K562 treated with DMSO at 1 percent for 4 hours (cell line): ENCODE results near the gene CCDC85B. TPM values are rescaled to one million over a fixed set of nuclear protein-coding genes. Genes with fewer than 3 reads are reported as not detected.

Source experiments
- total RNA-seq: library from RNA; unstranded; fragments of 300-600 nt; gene quantifications from 2 replicates; pipeline ENCODE4 v1.2.3, GENCODE V29; 2022; ENCODE audit not compliant: insufficient read depth

Gene CCDC85B
- 36.9 and 41.3 TPM in 2 replicates for total RNA-seq

GRCh38 chr11:65890324-65891218 is at the start of gene CCDC85B:
CCDC85B (plus strand) TSS chr11:65890673; CDS start chr11:65890784, 111 bp downstream.

DNA sequence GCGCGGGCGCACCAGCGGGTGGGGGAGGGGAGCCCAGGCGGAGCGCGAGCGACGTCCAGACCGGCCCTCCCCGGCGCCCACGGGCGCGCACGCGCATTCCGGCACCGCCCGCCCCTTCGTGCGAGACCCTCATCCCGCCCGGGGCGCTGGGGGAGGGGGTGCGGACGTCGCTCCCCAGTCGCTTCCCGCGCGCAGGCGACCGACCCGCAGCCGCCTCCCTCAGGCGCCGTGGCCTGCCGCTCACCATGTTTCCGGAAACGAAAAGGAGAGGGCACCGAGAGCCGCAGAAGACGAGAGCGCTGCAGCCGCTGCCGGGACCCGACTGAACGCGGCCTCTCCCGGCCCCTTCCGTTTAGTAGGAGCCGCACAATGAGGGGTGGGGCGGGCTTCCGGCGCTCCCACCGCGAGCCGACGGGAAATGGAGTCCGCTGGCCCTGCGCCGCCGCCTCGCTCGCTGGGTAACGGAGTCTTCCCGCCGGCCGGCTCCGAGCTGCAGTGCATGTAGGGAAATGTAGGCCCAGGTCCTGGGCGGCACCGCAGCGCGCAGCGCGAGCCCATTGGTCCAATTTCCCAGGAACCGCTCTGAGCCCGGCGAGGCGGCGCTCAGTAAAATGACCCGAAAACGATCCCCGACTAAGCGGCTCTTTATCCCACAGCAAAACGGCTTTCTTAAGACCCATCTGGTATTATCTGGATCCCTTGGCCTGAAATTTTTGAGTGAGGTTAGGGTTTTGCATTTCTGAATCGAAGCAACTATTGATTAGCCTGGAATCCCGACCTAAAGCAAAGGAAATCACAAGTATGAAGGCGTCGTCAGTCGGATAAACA is 32.4 kb upstream of the CCDC85B start, which contains the start of gene CFL1:
Gene CFL1 (minus strand): TSS at position 328 of the 828 bp plus-strand sequence. CDS start 81 bp downstream, at position 247.

DNA sequence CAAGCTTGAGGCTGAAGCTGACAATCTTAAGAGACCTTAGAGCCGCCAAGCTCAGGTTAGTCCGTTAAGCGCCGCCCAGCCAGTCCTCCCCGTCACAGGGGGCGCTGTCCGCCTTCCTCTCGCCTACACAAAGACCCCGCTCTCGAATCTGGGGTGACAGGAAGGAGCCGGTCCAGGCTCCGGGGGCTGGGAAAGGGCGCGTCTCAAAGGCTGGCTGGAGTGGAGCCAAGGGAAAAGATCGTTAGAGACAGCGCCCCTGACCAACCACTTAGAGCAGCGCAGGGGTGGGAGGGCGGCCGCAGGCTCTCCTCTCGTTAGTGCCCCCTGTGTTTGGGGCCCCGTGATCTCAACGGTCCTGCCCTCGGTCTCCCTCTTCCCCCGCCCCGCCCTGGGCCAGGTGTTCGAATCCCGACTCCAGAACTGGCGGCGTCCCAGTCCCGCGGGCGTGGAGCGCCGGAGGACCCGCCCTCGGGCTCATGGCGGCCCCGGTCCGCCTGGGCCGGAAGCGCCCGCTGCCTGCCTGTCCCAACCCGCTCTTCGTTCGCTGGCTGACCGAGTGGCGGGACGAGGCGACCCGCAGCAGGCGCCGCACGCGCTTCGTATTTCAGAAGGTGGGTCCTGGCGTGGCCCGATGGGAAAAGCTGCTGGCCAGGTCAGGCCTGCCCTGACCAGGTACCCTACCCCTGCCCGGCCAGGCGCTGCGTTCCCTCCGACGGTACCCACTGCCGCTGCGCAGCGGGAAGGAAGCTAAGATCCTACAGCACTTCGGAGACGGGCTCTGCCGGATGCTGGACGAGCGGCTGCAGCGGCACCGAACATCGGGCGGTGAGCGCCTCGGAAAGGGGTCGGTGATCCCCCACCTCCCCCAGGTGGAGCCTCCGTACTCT is 30.0 kb upstream of the CCDC85B start, which contains the start of gene MUS81:
Gene MUS81 (plus strand): TSS at position 156 of the 887 bp plus-strand sequence. CDS start 321 bp downstream, at position 477.

GRCh38 chr11:65872586-65873317 is 17.7 kb upstream of the CCDC85B start, which contains the start of gene EFEMP2:
EFEMP2 (minus strand) TSS chr11:65872800; CDS start chr11:65872354, 446 bp downstream.

DNA sequence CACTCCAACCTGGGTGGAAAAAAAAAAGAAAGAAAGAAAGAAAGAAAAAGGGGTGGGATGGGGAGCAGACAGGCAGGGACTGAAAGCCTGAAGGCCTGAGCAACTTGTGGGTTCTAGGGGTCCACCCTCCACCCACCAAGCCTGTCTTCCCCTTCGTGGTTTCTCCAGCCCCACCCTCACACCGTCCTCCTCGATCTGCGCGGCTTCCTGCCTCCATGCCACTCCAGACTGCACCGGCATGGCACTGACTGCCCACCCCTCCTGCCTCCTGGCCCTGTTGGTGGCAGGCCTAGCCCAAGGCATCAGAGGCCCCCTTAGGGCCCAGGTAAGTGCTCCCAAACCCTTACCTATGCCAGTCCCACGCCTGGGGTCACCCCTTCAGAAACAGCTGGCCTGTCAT is 10.9 kb upstream of the CCDC85B start, which contains the start of gene CTSW:
Gene CTSW (plus strand): TSS at position 221 of the 400 bp plus-strand sequence. CDS start 18 bp downstream, at position 239.

GRCh38 chr11:65888163-65888814 is 2.2 kb upstream of the CCDC85B start, which contains the start of gene FIBP:
FIBP (minus strand) TSS chr11:65888471; CDS start chr11:65888418, 53 bp downstream.

GRCh38 chr11:65900125-65900898 is 9.8 kb downstream of the CCDC85B start, which contains the start of gene FOSL1:
FOSL1 (minus strand) TSS chr11:65900388; CDS start chr11:65900339, 49 bp downstream.

DNA sequence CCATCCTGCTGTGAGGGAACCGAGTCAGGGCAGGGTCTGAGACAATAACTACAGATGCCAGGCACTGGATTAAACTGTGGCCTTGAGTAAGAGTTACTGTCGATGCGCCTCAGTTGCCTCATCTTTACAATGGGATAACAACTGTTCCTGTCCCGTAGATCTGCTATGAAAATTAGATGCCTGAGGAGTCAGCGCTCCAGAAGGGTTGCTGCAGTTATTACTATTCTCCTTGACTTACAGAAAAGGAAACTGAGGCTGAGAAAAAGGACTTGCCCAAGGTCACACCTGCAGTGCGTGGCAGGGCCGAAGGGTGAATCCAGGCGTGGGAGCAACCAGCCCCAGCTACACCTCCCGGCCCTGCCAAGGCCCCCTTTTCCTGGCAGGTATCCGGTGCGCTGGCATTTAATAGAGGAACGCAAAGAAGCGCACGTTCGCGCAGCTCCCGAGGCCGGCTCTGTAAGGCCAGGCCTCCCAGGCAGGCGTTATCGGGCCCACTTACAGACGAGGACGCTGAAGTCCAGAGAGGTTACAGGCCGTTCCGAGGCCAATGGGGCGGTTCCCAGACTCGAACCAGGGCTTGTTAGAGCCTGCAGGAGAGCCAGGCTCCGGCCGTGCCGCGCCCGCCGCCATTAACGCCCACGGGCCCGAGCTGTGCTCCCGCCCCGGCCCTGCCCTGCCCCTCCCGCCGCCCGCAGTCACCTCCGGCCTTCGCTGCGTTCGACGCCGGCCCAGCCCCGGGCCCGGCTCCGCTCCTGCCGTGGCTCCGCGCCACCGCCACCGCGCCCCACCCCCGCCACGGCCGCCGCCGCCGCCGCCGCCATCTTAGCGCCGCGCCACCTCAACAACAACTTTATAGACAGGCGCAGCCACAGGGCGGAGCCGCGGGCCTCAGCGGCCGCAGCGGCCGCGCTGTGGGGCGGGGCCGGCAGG is 28.0 kb downstream of the CCDC85B start, which contains the start of gene C11orf68:
Gene C11orf68 (minus strand): TSS at position 852 of the 930 bp plus-strand sequence. CDS start 31 bp downstream, at position 821.

DNA sequence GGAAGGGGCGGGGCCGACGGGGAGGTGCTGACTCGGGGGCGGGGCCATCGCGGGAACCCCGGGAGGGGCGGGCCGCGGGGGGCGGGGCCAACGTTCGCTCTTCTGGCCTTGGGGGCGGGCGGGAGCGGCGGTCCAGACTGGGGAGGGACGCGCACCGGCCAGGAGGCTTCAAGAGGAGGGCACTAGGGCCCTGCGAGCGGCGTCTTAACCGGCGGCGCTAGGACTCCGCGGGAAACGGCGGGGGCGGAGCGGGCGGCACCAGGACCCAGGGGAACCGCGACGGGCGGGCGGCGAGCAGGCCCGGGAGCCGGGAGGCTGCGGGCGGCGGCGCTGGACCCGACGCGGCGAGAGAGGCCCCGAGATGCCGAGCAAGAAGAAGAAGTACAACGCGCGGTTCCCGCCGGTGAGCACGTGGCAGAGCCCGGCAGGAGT is 28.7 kb downstream of the CCDC85B start, which contains the start of gene DRAP1:
Gene DRAP1 (plus strand): TSS at position 286 of the 432 bp plus-strand sequence. CDS start 76 bp downstream, at position 362.

Other genes starting within 250 kb of the CCDC85B start
- 58.1 and 70.6 TPM in 2 replicates for gene RELA, start 227.8 kb upstream of the CCDC85B start, total RNA-seq
- 26.4 and 36.7 TPM in 2 replicates for gene KAT5, start 178.4 kb upstream of the CCDC85B start, total RNA-seq
- gene RNASEH2C, start 169.9 kb upstream of the CCDC85B start, total RNA-seq: 24.6 and 34.7 TPM in 2 replicates
- gene AP5B1, start 109.7 kb upstream of the CCDC85B start, total RNA-seq: 25.5 and 28.9 TPM in 2 replicates
- gene OVOL1, start 103.6 kb upstream of the CCDC85B start, total RNA-seq: not detected in 2 replicates
- gene SNX32, start 56.7 kb upstream of the CCDC85B start, total RNA-seq: not detected in 2 replicates
- gene CFL1, start 32.5 kb upstream of the CCDC85B start, total RNA-seq: 715 and 721 TPM in 2 replicates
- 69.2 and 73.6 TPM in 2 replicates for gene MUS81, start 30.2 kb upstream of the CCDC85B start, total RNA-seq
- 2.3 TPM in 1 of 2 replicates, not detected in the other for gene EFEMP2, start 17.9 kb upstream of the CCDC85B start, total RNA-seq
- not detected in 2 replicates for gene CTSW, start 10.8 kb upstream of the CCDC85B start, total RNA-seq
- 49.6 and 55.0 TPM in 2 replicates for gene FIBP, start 2.2 kb upstream of the CCDC85B start, total RNA-seq
- gene FOSL1, start 9.7 kb downstream of the CCDC85B start, total RNA-seq: 4.6 and 7.2 TPM in 2 replicates
- gene C11orf68, start 28.4 kb downstream of the CCDC85B start, total RNA-seq: 50.5 and 55.0 TPM in 2 replicates
- 133 and 159 TPM in 2 replicates for gene DRAP1, start 28.8 kb downstream of the CCDC85B start, total RNA-seq
- gene TSGA10IP, start 54.8 kb downstream of the CCDC85B start, total RNA-seq: not detected in 2 replicates
- 64.4 and 73.6 TPM in 2 replicates for gene SART1, start 71.1 kb downstream of the CCDC85B start, total RNA-seq
- 33.9 and 39.2 TPM in 2 replicates for gene EIF1AD, start 111.5 kb downstream of the CCDC85B start, total RNA-seq
- gene BANF1, start 111.8 kb downstream of the CCDC85B start, total RNA-seq: 201 and 212 TPM in 2 replicates
- not detected in 2 replicates for gene CST6, start 121.3 kb downstream of the CCDC85B start, total RNA-seq
- not detected in 2 replicates for gene CATSPER1, start 135.8 kb downstream of the CCDC85B start, total RNA-seq
- gene GAL3ST3, start 158.5 kb downstream of the CCDC85B start, total RNA-seq: not detected in 2 replicates
- 197 and 236 TPM in 2 replicates for gene SF3B2, start 161.7 kb downstream of the CCDC85B start, total RNA-seq
- gene PACS1, start 179.6 kb downstream of the CCDC85B start, total RNA-seq: 26.7 and 27.9 TPM in 2 replicates